AG10803 (cell line): ENCODE measurements around the gene UNKL.
"Not testable (repeated sequence)": the region's sequence is repeated elsewhere in the genome, so short reads cannot be mapped to it uniquely, and the experiment has no call there.

Experiments used
- DNase-seq: peaks from one replicate; pipeline ENCODE4 v3.0.0; 2010; ENCODE audit warnings: low read depth
- H3K4me3 ChIP-seq: 2 replicates; pipeline ENCODE4 v1.5.1; 2011; ENCODE audit warnings: mild to moderate bottlenecking, low read length, control low read depth
- TF ChIP-seq, protein P1 (sequence below): conservative IDR thresholded peaks from 2 replicates; pipeline ENCODE4 v1.5.1; 2011; ENCODE audit warnings: mild to moderate bottlenecking, low read length, control low read depth, inconsistent platforms

The UNKL gene

DNA sequence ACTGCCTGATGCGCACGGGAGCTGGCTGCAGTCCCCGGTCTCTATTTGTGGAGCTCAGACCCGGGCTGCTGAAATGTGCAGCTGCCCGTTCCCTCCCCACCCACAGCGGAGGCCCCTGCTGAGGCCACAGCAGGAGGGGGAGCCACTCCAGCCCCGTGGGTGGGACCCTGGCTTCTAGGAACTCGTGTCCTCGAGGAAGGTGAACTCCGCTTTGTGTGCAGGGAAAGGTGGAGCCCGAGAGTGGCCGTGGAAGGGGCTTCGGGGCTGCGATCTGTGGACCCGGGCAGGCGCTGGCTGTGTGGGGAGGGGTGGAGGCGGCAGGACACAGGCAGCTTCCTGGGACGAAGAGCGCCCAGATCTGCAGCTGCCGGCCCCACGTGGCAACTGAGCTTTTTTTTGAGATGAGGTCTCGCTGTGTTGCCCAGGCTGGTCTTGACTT, 26.9 kb upstream of the UNKL start:
- no peak for DNase-seq
- H3K4me3 ChIP-seq, result no peak overlapping the region
- TF ChIP-seq, protein P1, sequence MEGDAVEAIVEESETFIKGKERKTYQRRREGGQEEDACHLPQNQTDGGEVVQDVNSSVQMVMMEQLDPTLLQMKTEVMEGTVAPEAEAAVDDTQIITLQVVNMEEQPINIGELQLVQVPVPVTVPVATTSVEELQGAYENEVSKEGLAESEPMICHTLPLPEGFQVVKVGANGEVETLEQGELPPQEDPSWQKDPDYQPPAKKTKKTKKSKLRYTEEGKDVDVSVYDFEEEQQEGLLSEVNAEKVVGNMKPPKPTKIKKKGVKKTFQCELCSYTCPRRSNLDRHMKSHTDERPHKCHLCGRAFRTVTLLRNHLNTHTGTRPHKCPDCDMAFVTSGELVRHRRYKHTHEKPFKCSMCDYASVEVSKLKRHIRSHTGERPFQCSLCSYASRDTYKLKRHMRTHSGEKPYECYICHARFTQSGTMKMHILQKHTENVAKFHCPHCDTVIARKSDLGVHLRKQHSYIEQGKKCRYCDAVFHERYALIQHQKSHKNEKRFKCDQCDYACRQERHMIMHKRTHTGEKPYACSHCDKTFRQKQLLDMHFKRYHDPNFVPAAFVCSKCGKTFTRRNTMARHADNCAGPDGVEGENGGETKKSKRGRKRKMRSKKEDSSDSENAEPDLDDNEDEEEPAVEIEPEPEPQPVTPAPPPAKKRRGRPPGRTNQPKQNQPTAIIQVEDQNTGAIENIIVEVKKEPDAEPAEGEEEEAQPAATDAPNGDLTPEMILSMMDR, result no peak

- not testable (repeated sequence) for H3K4me3 ChIP-seq, DNase-seq
These were observed 25.2 kb upstream of the UNKL start for GRCh38 chr16:1439699-1440074.

GRCh38 chr16:1439058-1439698, 24.7 kb upstream of the UNKL start:
- TF ChIP-seq, protein P1, result no peak
- no peak for DNase-seq
- no peak overlapping the region for H3K4me3 ChIP-seq

DNA sequence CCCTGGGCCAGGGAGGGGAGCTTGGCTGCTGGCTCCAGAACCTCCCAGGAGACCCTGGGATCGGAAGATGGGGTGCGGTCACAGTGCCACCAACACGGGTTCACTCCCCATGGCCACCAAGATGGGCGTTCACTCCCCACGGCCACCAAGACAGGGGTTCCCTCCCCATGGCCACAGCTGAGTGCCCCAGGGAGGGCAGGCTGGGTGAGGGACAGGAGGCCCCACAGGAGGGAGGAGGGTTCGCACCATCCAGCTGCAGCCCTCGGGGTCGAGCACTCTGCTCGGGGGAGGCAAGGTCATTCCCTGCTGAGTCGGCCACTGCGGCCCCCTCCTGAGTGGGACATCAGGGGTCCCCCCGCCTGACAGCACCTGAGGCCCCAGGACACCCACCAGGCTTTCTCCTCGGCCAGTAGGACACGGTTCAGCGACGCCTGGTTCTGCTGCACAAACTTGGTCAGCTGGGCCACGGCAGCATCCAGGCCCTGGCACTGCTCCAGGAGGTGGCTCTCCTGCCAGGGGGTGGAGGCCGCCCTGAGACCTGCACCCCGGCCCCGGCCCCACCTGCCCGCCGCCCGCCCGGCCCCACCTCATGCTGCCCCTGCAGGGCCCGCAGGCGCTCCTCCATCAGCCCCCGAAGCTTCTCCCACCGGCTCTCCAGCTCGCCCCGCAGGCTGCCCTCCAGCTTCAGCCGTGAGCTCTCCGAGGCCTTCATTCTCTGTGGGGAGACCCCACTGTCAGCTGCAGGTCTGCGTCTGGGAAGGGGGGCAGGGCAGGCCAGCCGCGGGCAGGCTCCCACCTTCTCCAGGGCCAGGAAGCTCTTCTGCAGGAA, 23.9 kb upstream of the UNKL start:
- H3K4me3 ChIP-seq, result no peak overlapping the region
- TF ChIP-seq, protein P1, result no peak
- DNase-seq, result no peak

DNA sequence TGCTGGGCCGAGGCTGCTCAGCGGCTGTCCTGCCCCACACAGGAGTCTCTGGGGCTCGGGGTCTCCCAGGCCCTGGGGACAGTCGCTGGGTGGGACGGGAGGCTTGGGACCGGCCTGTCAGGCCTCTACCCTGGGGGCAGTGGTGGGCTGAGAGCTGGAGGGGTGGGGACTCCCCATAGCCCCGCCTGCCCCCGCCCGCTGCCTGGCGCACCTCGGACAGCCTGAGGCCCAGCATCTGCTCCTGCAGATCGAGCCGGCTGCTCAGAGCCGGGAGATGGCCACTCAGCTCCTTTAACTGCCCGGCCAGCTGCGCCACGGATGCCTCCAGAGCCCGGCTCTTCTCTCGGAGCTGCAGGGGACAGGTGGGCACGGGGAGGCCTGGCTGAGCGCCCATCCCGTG, 23.1 kb upstream of the UNKL start:
- TF ChIP-seq, protein P1, result no peak
- H3K4me3 ChIP-seq, result no peak overlapping the region
- no peak for DNase-seq

DNA sequence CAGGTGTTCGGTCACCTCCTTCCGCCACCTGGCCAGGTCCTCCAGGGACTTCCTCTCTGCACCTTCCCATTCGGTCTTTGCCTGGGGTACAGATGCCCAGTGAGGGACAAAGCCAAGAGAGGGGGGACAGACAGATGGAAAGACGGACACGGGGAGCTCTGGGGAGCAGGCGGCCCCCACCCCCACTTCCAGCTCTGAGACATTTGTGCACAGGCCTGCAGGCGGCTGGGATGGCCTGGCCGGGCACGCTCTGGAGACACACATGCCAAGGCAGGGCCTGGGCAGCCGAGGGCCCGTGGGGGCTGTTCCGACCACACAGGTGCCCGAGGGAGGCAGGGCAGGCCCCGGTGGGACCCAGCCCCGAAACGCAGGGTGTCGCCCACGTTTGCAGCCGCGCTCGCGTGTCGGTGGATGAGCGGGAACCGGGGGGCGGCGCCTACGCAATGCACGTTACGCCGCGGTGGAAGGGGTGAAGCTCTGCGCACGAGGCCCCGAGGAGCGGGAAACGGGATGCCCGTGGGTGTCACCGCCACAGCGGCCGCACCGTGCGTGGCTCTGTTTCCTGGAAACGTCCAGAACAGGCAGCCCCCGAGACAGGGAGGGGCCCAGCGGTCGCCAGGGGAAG, 22.3 kb upstream of the UNKL start:
- TF ChIP-seq, protein P1, result no peak
- DNase-seq, result no peak
- H3K4me3 ChIP-seq, result no peak overlapping the region

DNA sequence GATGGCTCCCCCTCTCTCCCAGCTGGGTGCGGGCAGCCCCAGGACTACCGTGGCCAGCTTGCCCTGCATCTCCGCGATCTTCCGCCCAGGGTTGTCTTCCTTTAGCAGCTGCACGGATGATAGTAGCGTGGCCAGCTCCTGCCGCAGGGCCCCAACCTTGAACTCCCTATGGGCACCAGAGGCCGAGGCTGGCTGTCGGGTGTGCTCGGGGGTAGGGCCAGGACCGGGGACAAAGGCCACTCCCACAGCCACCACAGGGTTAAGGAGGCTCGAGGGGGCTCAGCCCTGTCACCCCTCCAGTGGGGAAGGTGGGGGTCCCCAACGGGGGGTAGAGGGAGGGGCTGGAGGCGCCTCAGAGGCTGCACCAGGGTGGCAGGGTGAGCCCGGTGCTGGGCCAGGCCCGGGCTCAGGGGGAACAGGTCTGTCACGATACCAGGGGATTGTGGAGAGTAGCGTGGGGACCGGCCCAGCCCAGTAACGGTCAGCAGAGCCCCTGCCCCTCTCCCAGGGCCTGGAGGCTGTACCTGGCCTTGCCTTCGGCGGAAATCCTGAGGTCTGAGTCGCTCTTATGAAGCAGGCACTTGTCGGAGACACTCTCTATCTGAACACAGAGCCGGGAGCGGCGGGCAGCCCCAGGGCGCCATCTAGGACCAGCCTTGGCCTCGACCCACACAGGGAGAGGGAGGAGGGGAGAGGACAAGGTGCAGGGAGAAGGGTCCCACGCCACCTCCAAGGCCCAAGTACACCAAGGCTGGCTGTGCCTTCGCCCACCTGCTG, 21.6 kb upstream of the UNKL start:
- DNase-seq, result no peak
- H3K4me3 ChIP-seq, result no peak overlapping the region
- TF ChIP-seq, protein P1, result no peak
